Measurements from ENCODE around the gene ARL16.

Gene ARL16

DNA sequence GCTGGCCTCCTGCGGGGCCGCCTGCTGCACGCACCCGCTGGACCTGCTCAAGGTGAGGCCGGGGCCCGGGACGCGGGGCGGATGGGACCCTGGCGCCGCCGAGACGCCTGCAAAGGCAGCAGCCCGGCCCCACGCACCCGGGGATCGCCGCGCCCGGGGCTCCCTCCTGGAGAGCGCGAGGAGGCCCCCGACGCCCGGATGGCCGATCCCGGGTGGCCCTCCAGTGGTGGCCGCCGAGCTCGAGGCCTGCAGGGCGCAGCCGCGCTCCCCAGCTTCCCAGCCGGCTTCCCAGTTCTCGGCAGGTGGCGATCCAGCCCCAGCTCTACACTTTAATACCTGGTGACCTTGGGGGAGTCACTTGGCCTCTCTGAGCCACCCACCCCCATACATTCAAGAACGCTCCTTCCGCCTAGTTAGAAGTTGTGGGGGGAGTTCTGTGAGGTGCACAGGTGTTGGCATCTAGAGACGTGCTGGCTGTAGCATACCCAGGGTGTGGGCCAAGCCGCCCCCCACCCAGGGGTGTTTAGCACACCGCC lies 28.9 kb upstream of the ARL16 start:
- no peak for DNase-seq

DNA sequence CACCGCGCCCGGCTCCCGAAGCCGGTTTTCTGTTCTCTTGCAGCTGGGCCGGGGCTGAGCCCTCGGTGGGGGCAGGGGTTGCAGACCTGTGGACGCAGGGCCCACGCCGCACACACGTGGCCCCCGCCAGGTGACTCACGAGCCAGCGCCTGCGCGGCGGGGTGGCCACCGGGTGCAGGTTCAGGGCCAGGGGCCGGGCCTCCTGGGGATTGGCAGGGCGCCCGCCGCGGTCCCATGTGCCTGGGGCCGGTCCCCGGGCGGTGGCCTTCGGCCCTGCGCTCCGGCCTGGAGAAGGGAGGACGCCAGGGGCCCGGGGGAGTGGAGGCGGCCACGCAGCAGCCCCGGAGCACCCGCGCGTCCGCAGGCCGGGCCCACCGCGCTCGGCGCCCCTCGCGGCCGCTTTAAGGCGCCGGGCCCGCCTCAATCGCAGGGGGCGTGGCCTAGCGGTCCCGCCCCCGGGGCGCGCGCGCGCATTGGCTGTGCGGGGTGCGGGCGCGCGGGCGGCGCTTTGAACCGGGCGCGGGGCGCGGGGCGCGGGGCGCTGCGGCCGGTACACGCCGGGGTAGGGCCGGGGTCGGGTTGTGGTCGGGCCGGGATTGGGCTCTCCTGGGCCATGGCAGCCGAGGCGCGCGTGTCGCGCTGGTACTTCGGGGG lies 28.3 kb upstream of the ARL16 start, which contains the start of gene SLC25A10:
Gene SLC25A10, plus strand, starts transcription at position 471 of the 654 bp plus-strand sequence. Its CDS starts 143 bp downstream, at position 614.
- peak; percentile 47 for DNase-seq

DNA sequence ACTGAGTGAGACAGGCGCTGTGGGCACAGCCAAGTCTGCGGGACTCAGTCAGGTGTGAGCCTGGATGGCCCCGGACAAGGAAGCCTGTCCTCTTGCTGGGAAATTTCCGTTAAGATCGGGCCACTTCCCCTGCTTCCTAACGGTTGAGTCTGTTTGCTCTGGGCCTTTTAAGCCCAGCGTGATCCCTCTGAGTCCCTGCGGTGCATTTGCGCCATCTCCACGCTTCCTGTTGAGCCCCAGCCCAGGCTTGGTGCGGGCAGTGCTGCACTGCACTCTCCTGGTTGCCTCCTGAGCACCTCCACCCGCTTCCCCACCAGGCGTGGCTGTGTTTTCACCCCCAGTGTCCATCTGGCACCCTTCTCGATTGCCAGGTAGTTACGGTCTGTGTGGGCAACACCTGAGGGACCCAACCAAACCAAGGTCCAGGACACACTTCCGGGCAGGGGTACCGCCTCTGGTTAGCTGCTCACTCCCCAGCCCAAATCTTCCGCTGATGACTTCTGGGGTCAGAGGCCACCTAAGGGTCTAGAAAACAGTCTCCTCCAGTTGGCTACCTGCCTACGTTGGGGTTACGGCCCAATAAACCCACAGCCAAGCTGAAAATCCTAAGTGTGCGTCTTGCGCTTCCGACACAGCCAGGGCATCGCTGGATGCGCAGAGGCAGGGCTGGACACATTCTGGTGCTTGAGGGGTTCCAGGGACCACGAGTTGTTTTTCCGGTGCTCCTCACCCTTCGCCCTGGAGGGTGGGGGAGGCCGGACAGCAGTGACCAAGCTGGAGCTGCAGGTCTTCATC lies 27.1 kb upstream of the ARL16 start:
- DNase-seq: peak; percentile 53

DNA sequence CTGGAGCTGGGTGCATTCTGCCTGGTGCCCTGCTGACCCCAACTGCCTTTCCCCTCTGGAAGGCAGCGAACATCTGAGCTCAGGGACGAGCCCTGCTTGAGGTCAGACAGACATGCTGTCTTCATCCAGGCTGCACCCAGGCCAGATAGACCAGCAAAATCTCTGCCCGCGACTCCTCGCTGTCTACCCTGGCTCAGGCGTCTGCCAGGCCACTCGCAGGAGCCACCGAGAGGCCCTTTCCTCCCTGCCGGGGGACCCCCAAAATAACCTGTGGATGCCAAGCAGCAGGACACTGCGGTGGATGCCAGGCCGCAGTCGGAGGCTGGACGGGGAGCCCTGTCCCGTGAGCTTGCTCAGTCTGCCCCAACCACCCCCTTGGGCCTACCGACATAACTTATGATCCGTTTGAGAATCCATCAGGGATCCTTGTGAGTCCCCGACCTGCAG lies 25.2 kb upstream of the ARL16 start:
- no peak for DNase-seq

DNA sequence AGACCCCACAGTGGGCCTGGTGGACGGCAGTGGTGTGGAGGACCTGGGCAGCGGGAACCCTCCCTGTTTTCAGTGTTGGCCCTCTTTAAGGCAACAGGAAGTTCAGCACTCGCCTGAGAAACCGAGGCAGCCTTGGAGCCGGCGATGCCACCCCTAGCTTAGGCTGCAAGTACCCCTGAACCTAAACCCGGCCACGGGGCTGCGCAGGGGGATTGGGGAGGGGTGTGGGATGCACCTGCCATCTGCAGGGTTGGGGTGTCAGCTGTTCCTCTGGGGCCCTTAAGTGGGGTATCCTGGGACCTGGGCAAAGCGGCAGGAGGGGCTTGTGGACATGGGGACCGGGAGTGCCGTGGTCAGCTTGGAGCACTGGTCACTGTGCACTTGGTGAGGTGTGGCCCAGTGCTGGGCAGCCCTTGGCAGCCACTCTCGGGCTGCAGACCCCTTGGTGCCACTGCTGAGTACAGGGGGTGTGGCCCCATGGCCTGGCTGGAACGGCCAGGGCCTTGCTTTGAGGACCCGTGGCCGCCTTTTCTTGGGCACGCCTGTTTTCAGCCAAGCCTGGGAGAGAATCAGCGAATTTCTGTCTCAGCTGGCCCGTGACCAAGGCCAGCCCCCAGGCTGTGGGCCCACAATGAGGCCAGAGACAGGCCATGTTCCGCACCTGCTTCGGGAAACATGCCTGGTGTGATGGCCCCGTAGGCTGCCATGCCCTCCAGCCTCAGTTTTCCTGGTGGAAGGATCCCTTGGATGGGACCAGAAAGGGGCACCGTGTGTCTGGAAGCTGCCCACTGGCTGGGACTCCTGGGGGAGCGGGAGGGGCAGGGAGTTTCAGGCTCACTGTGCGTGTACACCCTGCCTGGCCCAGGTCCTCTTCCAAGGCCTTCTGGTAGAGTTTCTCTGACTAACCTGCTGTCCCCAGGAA lies 24.4 kb upstream of the ARL16 start:
- DNase-seq: no peak

DNA sequence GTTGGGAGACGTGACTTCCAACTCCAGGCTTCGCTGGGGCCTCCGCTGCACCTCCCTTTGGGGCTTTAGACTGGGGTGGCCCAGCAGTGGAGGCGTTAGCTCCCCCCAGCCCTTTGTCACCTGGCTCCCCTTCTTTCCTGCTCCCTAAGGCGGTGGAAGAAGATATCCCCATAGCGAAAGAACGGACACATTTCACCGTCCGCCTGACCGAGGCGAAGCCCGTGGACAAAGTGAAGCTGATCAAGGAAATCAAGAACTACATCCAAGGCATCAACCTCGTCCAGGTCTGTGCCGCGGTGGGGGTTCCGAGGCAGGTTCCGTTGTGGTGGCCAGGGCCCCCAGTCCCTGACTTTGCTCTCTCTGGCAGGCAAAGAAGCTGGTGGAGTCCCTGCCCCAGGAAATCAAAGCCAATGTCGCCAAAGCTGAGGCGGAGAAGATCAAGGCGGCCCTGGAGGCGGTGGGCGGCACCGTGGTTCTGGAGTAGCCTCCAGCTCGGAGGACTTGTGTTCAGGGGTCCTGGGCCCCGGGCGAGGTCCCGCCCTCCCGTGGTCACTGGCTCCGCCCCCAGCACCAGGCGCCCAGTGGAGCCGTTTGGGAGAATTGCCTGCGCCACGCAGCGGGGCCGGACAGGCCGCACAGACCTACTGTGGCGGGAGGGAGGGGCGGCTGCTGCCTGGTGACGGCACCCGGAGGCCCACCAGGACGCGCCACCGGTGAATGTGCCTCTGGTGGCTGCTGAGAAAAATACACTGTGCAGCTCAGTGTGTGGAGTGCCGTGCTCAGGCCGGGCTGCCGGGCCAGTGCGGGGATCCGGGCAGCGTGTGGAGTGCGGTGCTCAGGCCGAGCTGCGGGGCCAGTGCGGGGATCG lies 23.4 kb upstream of the ARL16 start:
- DNase-seq: no peak

DNA sequence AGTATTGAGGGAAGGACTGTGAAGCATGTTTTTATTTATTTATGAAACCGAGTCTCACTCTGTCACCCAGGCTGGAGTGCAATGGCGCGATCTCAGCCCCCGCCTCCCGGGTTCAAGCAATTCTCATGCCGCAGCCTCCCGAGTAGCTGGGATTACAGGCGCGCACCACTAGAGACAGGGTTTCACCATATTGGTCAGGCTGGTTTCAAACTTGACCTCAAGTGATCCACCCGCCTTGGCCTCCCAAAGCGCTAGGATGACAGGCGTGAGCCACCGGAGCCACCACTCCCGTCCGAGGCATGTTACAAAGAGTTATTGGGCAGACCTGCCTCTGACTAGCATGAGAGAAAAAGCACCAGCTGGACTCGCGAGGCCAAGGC lies 22.6 kb upstream of the ARL16 start:
- DNase-seq: no peak

DNA sequence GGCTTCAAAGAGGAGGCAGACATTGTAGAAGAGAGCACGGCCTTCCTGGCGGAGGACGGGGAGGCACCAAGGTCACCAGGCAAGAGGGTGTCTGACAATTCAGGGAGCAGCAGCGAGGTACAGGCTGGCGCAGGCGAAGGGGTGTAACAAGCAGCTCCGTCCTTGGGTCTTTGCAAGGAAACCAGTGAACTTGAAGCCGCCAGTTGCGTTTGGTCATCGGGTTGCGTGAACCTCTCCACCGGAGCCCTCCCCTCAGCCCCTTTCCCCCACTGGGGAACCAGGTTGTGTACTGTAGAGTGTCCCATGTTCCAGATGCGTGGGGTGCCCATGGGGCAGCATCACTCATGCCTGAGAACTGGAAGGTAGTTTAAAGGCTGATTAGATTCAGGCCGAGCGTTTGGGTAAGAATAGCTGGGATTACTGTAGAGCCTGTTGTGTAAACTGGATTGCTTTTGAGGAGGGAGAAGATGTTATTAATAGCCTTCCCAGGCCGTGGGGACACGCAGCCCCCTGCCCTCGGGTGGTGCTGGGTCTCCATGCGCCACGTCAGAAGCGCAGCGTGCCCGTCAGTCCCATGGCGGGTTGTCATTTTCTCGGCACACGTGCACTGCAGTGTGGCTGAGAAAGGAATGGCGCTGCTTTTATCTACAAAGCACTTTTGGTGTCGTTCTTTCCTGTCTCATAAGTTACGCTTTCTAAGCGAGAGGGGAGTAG lies 22.1 kb upstream of the ARL16 start:
- DNase-seq: no peak

DNA sequence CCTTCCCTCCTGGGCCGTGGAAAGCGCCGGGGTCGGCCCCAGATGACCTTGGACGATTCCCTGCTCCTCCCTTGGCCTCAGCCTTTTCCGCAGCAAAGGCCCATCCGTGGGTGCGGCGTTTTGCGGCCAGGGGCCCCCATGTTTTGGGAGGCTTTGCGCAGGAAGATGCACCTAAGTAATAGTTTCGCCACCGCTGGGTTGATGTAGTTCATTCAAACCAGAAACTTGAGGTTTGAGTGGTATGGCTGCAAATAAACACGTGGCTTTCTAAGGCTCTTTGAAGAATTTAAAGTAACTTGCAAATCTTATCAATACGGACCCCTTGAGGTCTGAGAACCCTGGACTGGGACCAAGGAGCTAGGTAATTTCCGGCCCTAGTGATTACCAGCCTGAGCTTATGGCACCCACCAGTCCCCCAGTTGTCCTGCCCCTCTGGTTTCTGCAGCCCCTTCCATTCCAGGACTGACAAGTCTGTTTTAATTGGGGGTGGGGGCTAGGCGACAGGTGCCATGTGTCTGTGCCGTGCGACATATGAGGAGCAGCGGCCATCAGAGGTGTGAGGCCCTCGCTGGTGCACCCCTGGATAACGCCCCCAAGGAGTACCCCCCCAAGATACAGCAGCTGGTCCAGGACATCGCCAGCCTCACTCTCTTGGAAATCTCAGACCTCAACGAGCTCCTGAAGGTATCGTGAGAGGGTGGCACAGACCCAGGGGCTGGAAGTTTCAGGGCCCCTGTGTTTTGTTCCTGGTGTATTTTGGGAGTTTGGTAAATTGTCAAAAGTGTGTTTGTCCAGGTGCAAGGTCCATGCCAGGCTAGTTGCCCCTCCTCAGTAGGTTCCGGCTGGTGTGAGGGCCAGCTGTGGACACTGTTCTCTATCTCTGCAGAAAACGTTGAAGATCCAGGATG lies 20.4 kb upstream of the ARL16 start:
- no peak for DNase-seq

DNA sequence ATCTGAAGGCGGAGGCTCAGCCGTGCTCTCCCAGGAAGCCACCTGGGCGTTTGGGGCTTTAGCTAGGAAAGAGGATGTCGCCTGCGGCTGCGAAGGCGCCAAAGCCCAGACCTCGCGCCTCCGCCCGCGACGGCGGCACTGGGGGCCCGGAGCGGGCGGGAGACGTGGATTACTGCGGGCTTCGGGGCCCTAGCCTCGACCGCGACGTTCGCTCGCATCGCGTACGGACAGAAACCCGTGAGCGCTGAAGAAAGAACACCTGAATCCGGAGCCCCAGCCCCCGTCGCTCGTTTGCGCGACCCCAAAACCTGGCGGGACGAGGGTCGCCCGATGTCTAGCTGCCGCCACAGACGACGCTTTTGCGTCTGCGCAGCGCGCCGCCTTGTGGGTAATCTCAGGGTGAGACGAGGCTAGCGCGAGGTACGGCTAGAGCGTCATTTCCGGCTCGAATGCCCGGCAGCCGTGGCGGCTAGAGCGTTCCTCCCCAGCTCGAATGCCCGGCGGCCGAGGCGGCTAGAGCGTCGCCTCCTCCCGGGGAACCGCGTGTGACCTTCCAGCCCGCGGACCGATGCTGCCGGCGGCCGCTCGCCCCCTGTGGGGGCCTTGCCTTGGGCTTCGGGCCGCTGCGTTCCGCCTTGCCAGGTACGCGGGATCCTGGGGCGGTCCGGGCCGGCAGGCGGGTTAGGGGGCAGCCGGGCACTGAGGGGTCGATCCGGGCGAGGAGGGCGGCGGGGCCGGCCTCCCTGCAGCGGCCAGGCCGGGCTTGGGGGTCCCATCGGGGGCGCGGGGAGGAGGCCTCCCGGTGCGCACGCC lies 19.5 kb upstream of the ARL16 start, which contains the start of gene MRPL12:
Gene MRPL12, plus strand, starts transcription at position 434 of the 813 bp plus-strand sequence. Its CDS starts 135 bp downstream, at position 569.
- DNase-seq: peak; percentile 78

DNA sequence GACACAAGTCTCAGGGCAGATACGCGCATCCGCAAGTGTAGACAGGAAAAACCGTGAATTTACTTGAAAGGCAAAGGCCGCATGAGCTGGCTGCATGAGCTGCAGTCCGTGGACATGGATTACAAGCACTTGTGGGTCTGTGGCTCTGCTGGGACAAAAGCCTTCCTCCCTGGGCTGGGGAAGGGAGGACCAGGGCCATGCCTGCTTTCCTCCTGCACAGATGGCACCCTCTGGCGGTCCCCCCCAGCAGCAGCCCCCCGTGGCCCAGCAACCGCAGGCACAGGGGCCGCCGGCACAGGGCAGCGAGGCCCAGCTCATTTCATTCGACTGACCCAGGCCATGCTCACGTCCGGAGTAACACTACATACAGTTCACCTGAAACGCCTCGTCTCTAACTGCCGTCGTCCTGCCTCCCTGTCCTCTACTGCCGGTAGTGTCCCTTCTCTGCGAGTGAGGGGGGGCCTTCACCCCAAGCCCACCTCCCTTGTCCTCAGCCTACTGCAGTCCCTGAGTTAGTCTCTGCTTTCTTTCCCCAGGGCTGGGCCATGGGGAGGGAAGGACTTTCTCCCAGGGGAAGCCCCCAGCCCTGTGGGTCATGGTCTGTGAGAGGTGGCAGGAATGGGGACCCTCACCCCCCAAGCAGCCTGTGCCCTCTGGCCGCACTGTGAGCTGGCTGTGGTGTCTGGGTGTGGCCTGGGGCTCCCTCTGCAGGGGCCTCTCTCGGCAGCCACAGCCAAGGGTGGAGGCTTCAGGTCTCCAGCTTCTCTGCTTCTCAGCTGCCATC lies 17.9 kb upstream of the ARL16 start:
- DNase-seq: no peak

DNA sequence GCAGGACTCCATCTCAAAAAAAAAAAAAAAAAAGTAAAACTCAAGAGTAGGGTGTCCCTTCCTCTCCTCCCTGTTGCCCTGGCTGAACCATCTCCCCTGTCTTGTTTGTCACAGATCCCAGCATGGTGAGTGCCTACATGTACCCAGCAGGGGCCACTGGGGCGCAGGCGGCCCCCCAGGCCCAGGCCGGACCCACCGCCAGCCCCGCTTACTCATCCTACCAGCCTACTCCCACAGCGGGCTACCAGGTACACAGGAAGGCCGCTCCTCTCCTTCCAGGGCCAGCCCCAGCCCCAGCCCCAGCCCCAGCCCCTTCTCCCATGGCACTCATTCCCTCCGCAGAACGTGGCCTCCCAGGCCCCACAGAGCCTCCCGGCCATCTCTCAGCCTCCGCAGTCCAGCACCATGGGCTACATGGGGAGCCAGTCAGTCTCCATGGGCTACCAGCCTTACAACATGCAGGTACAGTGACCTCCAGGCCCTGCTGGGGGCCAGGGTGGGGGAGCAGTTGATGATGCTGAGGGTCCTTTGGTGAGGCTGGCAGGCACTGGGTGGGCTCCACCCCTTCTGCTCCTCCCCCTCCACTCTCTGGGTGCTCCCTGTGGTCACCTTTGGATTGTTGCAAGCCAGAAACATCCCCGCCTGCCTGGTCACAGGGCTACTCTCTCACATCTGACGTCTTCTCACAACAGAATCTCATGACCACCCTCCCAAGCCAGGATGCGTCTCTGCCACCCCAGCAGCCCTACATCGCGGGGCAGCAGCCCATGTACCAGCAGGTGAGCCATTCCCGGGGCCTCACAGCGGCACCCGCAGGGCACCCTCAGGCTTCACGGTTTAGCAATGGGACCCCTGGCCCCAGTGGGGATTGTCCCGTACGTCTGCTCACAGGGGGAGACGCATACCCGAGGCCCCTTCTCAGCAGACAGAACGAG lies 17.0 kb upstream of the ARL16 start:
- DNase-seq: no peak

DNA sequence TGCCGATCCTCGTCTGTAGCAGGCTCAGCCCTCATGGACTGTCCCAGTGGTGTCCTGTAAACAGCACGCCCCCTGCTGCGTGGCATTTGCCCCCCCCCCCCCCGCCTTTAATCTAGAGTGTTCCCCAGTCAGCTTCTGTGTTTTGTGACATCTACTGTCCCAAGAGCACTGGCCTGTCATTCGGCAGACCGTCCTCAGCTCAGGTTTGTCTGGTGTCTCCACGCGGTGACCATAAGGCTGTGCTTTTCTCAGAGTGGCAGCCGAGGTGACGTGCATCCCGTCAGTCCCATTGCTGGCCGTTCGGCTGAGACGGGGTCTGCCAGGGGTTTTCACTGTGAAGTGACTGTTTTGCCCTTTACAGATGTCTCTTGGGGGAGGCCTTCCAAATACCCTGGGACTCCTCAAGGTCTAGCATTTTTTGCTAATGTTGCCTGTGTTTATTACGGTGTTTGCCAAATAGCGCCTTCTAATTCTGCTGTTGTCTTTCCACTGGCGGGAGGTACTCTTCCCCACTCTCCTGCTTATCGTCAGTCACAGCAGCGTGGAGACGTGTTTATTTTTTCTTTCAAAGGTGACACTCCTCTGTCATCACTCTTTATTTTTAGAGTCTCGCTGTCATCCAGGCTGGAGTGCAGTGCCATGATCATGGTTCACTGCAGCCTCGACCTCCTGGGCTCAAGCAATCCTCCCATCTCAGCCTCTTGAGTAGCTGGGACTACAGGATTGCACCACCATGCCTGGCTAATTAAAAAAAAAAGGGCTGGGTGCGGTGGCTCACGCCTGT lies 13.9 kb upstream of the ARL16 start:
- no peak for DNase-seq

DNA sequence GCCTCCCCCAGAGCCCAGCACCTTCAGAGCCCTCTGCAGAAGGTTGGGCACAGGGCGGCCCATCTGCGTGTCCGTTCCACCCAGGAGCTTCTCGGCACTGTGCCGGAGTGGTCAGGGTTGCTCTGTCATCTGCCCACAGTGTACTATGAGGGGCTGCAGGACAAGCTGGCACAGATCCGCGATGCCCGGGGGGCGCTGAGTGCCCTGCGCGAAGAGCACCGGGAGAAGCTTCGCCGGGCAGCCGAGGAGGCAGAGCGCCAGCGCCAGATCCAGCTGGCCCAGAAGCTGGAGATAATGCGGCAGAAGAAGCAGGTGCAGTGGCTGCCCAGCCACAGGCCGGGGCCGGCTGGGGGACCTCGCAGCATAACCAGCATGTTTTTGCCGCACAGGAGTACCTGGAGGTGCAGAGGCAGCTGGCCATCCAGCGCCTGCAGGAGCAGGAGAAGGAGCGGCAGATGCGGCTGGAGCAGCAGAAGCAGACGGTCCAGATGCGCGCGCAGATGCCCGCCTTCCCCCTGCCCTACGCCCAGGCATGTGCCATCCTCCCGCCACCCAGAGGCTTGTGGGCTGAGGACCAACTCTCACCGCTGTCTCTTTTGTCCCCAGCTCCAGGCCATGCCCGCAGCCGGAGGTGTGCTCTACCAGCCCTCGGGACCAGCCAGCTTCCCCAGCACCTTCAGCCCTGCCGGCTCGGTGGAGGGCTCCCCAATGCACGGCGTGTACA lies 12.8 kb upstream of the ARL16 start:
- no peak for DNase-seq

DNA sequence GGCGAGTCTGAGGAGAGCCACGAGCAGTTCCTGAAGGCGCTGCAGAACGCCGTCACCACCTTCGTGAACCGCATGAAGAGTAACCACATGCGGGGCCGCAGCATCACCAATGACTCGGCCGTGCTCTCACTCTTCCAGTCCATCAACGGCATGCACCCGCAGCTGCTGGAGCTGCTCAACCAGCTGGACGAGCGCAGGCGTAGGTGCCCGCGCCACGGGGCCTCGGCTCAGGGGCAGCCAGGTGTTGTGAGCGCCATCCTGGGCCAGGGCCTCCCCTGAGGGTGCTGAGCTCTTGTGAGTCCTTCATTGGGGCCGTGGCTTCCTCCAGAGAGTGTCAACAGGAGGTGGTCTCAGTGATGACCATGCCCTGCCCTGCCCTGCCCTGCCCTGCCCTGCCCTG lies 12.2 kb upstream of the ARL16 start:
- no peak for DNase-seq

DNA sequence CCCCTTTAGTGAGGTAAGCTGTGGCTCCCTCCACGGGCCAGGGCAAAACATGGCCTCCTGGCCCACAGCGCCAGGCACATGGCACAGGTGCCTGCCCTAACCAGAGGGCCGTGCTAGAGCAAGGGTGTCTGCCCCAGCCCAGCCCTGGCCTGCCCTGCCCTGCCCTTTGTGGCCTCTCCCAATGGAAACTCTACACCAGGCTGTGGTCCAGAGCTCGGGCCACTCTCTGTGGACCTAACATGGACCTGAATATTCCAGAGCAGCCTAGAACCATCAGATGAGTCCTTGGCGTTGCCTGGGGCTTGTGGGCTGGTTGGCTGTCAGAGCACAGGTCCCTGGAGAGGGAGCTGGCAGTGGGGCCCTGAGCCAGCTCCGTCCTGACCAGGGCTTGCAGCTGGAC lies 11.6 kb upstream of the ARL16 start:
- no peak for DNase-seq
